Activated naive CD4-positive, alpha-beta T cell treated with Interleukin-2 at 50 U/mL for 16 hours (primary cell): Measurements from ENCODE around the gene HCAR1.
"Not testable (repeated sequence)": the region's sequence is repeated elsewhere in the genome, so short reads cannot be mapped to it uniquely, and the experiment has no call there.

Experiments used
- DNase-seq: peaks from one replicate; pipeline ENCODE4 v3.0.0-alpha.2; 2020

Gene HCAR1

GRCh38 chr12:122721057-122721545 is 9.5 kb downstream of the HCAR1 start:
- DNase-seq, result no peak

GRCh38 chr12:122716658-122717057 is 14.0 kb downstream of the HCAR1 start, which contains the start of gene HCAR3:
Gene HCAR3 (minus strand): TSS chr12:122716811. CDS start chr12:122716737, 74 bp downstream.
- DNase-seq, result not testable (repeated sequence)

GRCh38 chr12:122715211-122715610 is 15.4 kb downstream of the HCAR1 start:
- DNase-seq, result not testable (repeated sequence)

- not testable (repeated sequence) for DNase-seq
These were observed 17.0 kb downstream of the HCAR1 start for GRCh38 chr12:122713491-122714188.

- not testable (repeated sequence) for DNase-seq
These were observed 19.4 kb downstream of the HCAR1 start for GRCh38 chr12:122711266-122711665.

GRCh38 chr12:122710341-122710740 is 20.3 kb downstream of the HCAR1 start:
- DNase-seq, result not testable (repeated sequence)

GRCh38 chr12:122709287-122709686 is 21.4 kb downstream of the HCAR1 start:
- DNase-seq, result not testable (repeated sequence)

GRCh38 chr12:122703841-122704240 is 26.8 kb downstream of the HCAR1 start:
- not testable (repeated sequence) for DNase-seq

- not testable (repeated sequence) for DNase-seq
These were observed 27.6 kb downstream of the HCAR1 start, which contains the start of gene HCAR2 for GRCh38 chr12:122702890-122703611. Gene HCAR2 (minus strand): TSS chr12:122703357. CDS start chr12:122703283, 74 bp downstream.

GRCh38 chr12:122701481-122701880 is 29.2 kb downstream of the HCAR1 start:
- not testable (repeated sequence) for DNase-seq

- not testable (repeated sequence) for DNase-seq
These were observed 30.5 kb downstream of the HCAR1 start for GRCh38 chr12:122700038-122700710.

GRCh38 chr12:122696922-122697321 is 33.7 kb downstream of the HCAR1 start:
- not testable (repeated sequence) for DNase-seq

- no peak for DNase-seq
These were observed 39.1 kb downstream of the HCAR1 start for GRCh38 chr12:122691566-122691965.

- no peak for DNase-seq
These were observed 42.4 kb downstream of the HCAR1 start for GRCh38 chr12:122688291-122688690.

GRCh38 chr12:122687086-122687485 is 43.6 kb downstream of the HCAR1 start:
- DNase-seq, result no peak

GRCh38 chr12:122686538-122686937 is 44.1 kb downstream of the HCAR1 start:
- DNase-seq, result no peak

GRCh38 chr12:122684297-122684813 is 46.3 kb downstream of the HCAR1 start:
- no peak for DNase-seq

GRCh38 chr12:122681814-122682213 is 48.8 kb downstream of the HCAR1 start:
- DNase-seq, result no peak

GRCh38 chr12:122680989-122681388 is 49.7 kb downstream of the HCAR1 start:
- DNase-seq, result not testable (repeated sequence)

GRCh38 chr12:122676781-122677180 is 53.9 kb downstream of the HCAR1 start:
- DNase-seq, result not testable (repeated sequence)
